HG03342 (cell line): ENCODE results near the gene PLA2G2C.

Experiments used
- ATAC-seq: cut with Tn5 transposase; IDR thresholded peaks from one replicate; pipeline ENCODE4 v1.9.1; 2021; ENCODE audit warnings: mild to moderate bottlenecking, moderate library complexity; ENCODE audit not compliant: unreplicated experiment

PLA2G2C gene

GRCh38 chr1:20184997-20185833 is 1.1 kb downstream of the PLA2G2C start:
- ATAC-seq = no peak

GRCh38 chr1:20184481-20184900 is 1.8 kb downstream of the PLA2G2C start:
- ATAC-seq = no peak

- no peak for ATAC-seq
Observed at GRCh38 chr1:20183616-20184271, 2.6 kb downstream of the PLA2G2C start.

GRCh38 chr1:20183035-20183434 is 3.3 kb downstream of the PLA2G2C start:
- ATAC-seq = no peak

- no peak for ATAC-seq
Observed at GRCh38 chr1:20182415-20182814, 3.9 kb downstream of the PLA2G2C start.

GRCh38 chr1:20180844-20181207 is 5.5 kb downstream of the PLA2G2C start:
- no peak for ATAC-seq

GRCh38 chr1:20180129-20180843 is 6.0 kb downstream of the PLA2G2C start:
- ATAC-seq = no peak

GRCh38 chr1:20179371-20180128 is 6.8 kb downstream of the PLA2G2C start:
- no peak for ATAC-seq

- no peak for ATAC-seq
Observed at GRCh38 chr1:20178634-20179370, 7.5 kb downstream of the PLA2G2C start.

- no peak for ATAC-seq
Observed at GRCh38 chr1:20174937-20175666, 11.2 kb downstream of the PLA2G2C start.

- ATAC-seq = no peak
Observed at GRCh38 chr1:20172033-20172590, 14.2 kb downstream of the PLA2G2C start.

GRCh38 chr1:20169932-20170331 is 16.4 kb downstream of the PLA2G2C start:
- no peak for ATAC-seq

- no peak for ATAC-seq
Observed at GRCh38 chr1:20168564-20169491, 17.5 kb downstream of the PLA2G2C start.

GRCh38 chr1:20167126-20167525 is 19.2 kb downstream of the PLA2G2C start:
- no peak for ATAC-seq

GRCh38 chr1:20166051-20166450 is 20.3 kb downstream of the PLA2G2C start:
- ATAC-seq = no peak

- ATAC-seq = no peak
Observed at GRCh38 chr1:20165522-20165951, 20.8 kb downstream of the PLA2G2C start.

- ATAC-seq = no peak
Observed at GRCh38 chr1:20164694-20165202, 21.6 kb downstream of the PLA2G2C start.

- ATAC-seq = no peak
Observed at GRCh38 chr1:20160034-20160433, 26.3 kb downstream of the PLA2G2C start.
